NCI-H524 treated with DMSO at 0.1 percent for 48 hours (cell line): Measurements from ENCODE around the gene DNAH2.
"Not testable (repeated sequence)": the region's sequence is repeated elsewhere in the genome, so short reads cannot be mapped to it uniquely, and the experiment has no call there.

Experiments used
- DNase-seq: peaks from one replicate; lab custom pipeline; 2025; lab: John Stamatoyannopoulos, UW

The DNAH2 gene

GRCh38 chr17:7777017-7777416 lies 59.5 kb downstream of the DNAH2 start:
- no peak for DNase-seq

GRCh38 chr17:7780736-7781135 lies 63.2 kb downstream of the DNAH2 start:
- DNase-seq: no peak

GRCh38 chr17:7781429-7781828 lies 63.9 kb downstream of the DNAH2 start:
- no peak for DNase-seq

DNA sequence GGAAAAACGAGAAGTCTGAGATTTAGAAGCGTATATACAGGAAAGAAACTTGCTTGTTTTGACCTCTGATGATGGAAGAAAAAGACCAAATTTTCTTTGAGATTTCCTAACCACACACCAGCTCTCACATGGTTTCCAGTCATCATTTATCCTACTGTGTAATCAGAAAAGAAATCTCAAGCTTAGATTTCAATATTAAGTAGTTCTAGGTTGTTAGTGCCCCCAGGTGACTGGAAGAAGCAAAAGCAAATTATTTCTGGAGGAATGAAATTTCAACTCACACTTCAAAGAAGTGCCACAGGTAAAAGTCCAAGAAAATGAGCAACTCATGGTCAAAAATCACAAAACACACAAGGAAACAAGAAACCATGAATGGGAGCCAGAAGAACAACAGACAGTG lies 64.7 kb downstream of the DNAH2 start:
- no peak for DNase-seq

DNA sequence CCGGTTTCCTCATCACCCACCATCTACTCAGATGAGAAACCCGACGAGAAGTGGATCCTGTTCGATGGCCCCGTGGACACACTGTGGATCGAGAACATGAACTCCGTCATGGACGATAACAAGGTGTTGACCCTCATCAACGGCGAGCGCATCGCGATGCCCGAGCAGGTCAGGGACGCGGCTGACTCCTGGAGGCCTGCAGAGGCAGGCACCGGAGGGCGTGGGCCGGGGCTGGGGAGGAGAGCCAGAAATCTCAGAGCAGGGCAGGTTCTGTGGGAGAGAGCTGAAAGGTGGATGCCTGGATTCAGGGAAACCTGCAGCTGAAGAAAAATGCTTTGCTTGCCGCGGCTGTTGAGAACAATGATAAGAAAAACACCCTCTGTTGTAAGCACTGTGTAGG lies 69.3 kb downstream of the DNAH2 start:
- DNase-seq: no peak

GRCh38 chr17:7789131-7789530 lies 71.6 kb downstream of the DNAH2 start:
- DNase-seq: no peak

GRCh38 chr17:7790150-7790549 lies 72.6 kb downstream of the DNAH2 start:
- DNase-seq: no peak

DNA sequence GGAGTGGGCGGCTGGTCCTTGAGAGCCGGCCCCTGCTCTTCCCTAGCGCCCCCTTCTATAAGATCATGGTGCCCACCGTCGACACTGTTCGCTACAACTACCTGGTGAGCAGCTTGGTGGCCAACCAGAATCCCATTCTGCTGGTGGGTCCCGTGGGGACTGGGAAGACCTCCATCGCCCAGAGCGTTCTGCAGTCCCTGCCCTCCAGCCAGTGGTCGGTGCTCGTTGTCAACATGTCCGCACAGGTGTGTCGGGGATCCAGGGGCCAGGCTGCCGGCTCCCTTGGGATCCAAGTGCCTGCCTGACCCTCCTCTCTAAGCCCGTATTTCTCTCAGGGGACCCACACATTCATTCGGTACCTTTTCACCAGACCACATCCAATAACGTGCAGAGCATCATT lies 75.1 kb downstream of the DNAH2 start:
- DNase-seq: no peak

- DNase-seq: no peak
Observed at GRCh38 chr17:7794075-7794663, 76.6 kb downstream of the DNAH2 start.

DNA sequence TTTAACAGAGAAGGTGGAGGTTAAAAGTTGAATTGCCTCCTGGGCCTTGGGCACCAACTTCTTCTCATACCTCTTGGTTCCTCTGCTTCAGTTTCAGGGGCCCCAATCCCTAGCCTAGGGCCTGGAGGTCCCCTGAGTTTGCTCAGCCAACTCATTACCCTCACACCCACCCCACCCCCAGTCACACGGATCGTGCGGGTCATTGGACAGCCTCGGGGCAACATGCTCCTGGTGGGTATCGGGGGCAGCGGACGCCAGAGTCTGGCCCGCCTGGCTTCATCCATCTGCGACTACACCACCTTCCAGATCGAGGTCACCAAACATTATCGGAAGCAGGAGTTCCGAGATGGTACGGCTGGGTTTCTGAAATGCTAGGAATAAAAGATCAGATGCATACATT lies 80.4 kb downstream of the DNAH2 start:
- no peak for DNase-seq

DNA sequence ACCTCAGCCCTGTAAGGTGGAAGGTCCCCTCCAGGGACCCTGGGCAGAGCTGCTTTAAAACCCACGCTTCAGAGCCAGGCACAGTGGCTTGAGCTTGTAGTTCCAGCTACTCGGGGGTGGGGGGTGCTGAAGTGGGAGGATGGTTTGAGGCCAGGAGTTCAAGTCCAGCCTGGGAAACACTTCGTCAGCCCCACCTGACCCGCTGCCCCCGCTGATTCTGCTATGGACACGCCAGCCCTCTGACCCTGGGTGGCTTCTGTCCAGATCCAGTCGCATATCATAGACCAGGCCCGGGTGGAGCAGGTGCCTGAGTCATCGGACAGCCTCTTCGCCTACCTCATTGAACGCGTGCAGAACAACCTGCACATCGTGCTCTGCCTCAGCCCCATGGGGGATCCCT lies 81.3 kb downstream of the DNAH2 start:
- no peak for DNase-seq

GRCh38 chr17:7803981-7804380 lies 86.4 kb downstream of the DNAH2 start:
- DNase-seq: no peak

- DNase-seq: no peak
Observed at GRCh38 chr17:7806587-7806986, 89.0 kb downstream of the DNAH2 start.

DNA sequence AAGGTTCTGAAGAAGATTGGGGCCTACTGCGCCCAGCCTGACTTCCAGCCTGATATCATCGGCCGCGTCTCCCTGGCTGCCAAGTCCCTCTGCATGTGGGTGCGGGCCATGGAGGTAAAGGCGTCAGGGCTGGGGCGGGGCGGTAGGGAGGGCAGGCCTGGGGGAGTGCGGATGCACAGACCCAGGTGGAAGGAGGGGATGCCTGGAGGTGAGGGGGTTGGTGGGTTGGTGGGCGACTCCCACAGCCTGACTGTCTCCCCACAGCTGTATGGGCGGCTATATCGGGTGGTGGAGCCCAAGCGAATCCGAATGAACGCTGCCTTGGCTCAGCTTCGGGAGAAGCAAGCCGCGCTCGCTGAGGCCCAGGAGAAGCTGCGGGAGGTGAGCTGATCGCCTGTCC lies 89.7 kb downstream of the DNAH2 start:
- DNase-seq: no peak

DNA sequence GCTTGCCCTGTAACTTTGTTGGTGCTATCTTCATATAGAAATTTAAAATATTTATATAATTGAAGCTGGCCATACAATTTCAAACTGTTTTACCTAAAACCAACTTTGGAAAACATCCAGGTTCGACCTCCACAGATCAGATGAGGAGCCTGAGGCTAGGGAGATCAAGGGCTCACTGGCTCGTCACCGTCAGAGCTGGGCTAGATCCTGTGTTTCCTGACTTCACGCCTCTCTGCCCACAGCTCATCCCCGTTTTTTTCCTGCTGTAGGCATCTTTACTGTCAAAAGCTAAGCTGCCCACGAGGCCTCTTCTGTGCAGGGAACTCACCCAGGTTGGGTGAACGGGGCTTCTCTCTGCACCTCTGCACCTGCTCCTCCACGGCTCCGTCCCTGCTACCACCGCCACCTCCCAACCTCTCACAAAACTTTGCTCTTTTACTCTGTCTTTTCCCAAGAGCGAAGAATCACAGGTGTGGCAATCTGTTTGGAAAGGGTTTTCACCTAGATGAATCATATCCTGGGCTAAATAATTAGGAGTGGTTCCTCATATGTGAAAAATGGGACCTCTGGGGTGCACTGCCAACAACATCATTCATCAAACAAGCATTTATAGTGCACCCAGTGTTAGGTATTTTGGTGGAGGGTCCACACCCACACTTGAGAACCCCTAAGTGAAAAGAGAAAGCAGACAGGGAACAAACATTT lies 91.7 kb downstream of the DNAH2 start:
- no peak for DNase-seq

GRCh38 chr17:7809791-7810343 lies 92.3 kb downstream of the DNAH2 start:
- not testable (repeated sequence) for DNase-seq

GRCh38 chr17:7811251-7811650 lies 93.7 kb downstream of the DNAH2 start:
- DNase-seq: no peak

DNA sequence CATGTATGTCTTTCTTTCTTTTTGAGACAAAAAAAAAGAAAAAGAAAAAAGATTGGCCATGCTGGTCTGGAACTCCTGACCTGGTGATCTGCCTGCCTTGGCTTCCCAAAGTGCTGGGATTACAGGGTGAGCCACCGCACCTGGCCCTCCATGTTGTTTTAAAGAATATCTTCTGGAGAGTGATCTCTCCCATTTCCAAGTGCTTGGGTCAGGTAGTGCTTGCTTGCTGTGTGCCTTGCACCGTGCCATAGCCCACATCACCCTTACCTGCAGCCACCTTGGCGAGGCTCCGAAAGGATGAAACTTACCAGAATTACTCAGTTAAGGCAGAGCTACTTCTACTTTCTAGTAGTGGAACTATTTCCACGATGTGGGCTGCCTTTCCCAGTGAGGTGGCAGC lies 97.4 kb downstream of the DNAH2 start:
- DNase-seq: no peak

- no peak for DNase-seq
Observed at GRCh38 chr17:7816926-7817642, 99.5 kb downstream of the DNAH2 start.

DNA sequence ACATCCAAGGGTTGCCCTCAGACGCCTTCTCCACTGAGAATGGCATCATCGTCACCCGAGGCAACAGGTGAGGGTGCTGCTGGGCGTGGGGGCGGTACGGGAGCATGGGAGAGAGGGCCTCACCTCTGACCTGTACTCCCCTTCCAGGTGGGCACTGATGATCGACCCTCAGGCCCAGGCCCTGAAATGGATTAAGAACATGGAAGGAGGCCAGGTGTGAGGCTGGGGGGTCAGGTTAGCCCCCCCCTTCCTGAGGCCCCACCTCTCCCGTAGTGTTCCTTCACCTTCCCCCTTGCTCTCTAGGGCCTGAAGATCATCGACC lies 100.1 kb downstream of the DNAH2 start:
- DNase-seq: no peak

- no peak for DNase-seq
Observed at GRCh38 chr17:7818026-7818425, 100.5 kb downstream of the DNAH2 start.

DNA sequence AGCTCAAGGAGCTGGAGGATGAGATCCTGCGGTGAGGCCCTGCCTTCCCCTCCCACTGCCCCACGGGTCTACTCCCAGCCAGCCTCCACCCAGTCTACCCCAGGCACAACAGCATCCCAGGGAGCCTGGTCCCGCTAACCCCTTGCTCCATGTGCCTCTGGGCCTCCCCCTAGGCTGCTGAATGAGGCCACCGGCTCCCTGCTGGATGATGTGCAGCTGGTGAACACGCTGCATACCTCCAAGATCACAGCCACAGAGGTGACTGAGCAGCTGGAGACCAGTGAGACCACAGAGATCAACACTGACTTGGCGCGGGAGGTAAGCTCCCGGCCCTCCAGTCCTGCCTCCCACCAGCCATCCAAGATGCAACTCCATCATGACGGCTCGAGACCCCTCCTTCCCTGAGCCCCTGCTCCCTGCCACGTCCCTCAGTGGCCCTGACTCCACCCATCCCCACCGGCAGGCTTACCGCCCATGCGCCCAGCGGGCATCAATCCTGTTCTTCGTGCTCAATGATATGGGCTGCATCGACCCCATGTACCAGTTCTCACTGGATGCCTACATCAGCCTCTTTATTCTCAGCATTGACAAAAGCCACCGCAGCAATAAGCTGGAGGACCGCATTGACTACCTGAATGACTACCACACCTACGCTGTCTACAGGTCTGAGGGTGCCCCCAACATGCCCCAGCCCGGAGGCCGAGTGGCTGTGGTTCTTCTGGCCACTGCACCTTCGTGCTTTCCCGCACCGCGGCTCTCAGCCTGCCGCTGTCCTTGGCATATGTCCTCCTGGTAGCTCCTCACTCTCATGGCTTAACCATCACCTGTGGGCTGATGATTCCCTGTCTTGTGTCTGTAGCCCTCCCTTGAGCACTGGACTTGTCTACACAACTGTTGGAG lies 101.5 kb downstream of the DNAH2 start:
- no peak for DNase-seq
